Muscle of leg (tissue), 11 donors: Measurements from ENCODE around the gene MRPS6. TPM values are rescaled to one million over a fixed set of nuclear protein-coding genes. Genes with fewer than 3 reads are reported as not detected.

ENCODE experiments used
- DNase-seq: peaks from one replicate; pipeline ENCODE4 v3.0.0; 2013
- H3K27ac ChIP-seq: one replicate; pipeline ENCODE4 v1.5.1; 2013; ENCODE audit warnings: mild to moderate bottlenecking, low read length, control low read depth
- H3K27me3 ChIP-seq: one replicate; pipeline ENCODE4 v1.6.1; 2013; ENCODE audit warnings: low read length; ENCODE audit not compliant: control insufficient read depth, insufficient read depth
- H3K36me3 ChIP-seq: one replicate; pipeline ENCODE4 v1.6.1; 2013; ENCODE audit warnings: low read length; ENCODE audit not compliant: control insufficient read depth, insufficient read depth
- H3K4me1 ChIP-seq: one replicate; pipeline ENCODE4 v1.6.1; 2013; ENCODE audit warnings: low read length; ENCODE audit not compliant: control insufficient read depth, insufficient read depth
- H3K4me3 ChIP-seq: one replicate; pipeline ENCODE4 v1.5.1; 2013; ENCODE audit warnings: low read length, control low read depth
- H3K9me3 ChIP-seq: replicated peaks from 2 replicates; pipeline ENCODE4 v1.6.1; 2013; ENCODE audit warnings: low read depth, low read length; ENCODE audit not compliant: control insufficient read depth
- WGBS: methylation state at CpG from one replicate; pipeline ENCODE4 v1.1.5; 2013; ENCODE audit warnings: missing lambda C conversion rate; ENCODE audit not compliant: insufficient coverage; 5-methylcytosine and 5-hydroxymethylcytosine counted together
- polyA plus RNA-seq, 8 donors: library from polyadenylated mRNA; unstranded; fragments of 120-200 nt; gene quantifications; one replicate each; pipeline versions ENCODE4 v1.2.1 to v1.2.3, GENCODE V29; 2013; ENCODE audit warnings: inconsistent platforms in 1 of 8, low replicate concordance in 1 of 8; ENCODE audit not compliant: insufficient read length in 8 of 8, insufficient read depth in 1 of 8
- total RNA-seq: library from RNA; stranded (reverse); fragments of 120-200 nt; gene quantifications from one replicate; pipeline ENCODE4 v1.2.4, GENCODE V29; 2013

MRPS6 gene
- total and polyA plus RNA-seq, 9 donors, result 15.5 to 52.5 (median 44.4) TPM

- WGBS, result no CpG with 5 or more reads among the region's 5 CpGs
- H3K27ac ChIP-seq, result no peak overlapping the region
- H3K36me3 ChIP-seq, result no peaks in the 10 kb centered on the region
- no peaks in the 10 kb centered on the region for H3K9me3 ChIP-seq
- peaks cover 6% of the 10 kb centered on the region for H3K4me1 ChIP-seq
- no peak overlapping the region for H3K4me3 ChIP-seq
- peak; percentile 45 for DNase-seq
- H3K27me3 ChIP-seq, result no peaks in the 10 kb centered on the region
Measured at GRCh38 chr21:34183331-34183928, 110.1 kb downstream of the MRPS6 start.

GRCh38 chr21:34184232-34184631 lies 110.9 kb downstream of the MRPS6 start:
- Histone ChIP-seq H3K27me3 (no peaks in the 10 kb centered on the region), H3K9me3 (no peaks in the 10 kb centered on the region), H3K27ac (no peak overlapping the region), H3K4me3 (no peak overlapping the region), H3K4me1 (peaks cover 6% of the 10 kb centered on the region), H3K36me3 (no peaks in the 10 kb centered on the region)
- DNase-seq, result no peak
- WGBS, result 83% methylated on average over 2 of the region's 5 CpGs

GRCh38 chr21:34185026-34185750 lies 111.8 kb downstream of the MRPS6 start:
- Histone ChIP-seq H3K27me3 (no peaks in the 10 kb centered on the region), H3K4me3 (no peak overlapping the region), H3K4me1 (peaks cover 6% of the 10 kb centered on the region), H3K27ac (no peak overlapping the region), H3K36me3 (no peaks in the 10 kb centered on the region), H3K9me3 (no peaks in the 10 kb centered on the region)
- no peak for DNase-seq
- 84% methylated on average over 12 of the region's 15 CpGs for WGBS

GRCh38 chr21:34186109-34186719 lies 112.8 kb downstream of the MRPS6 start:
- H3K9me3 ChIP-seq, result no peaks in the 10 kb centered on the region
- H3K27ac ChIP-seq, result no peak overlapping the region
- no peaks in the 10 kb centered on the region for H3K27me3 ChIP-seq
- WGBS, result 60% methylated on average over 8 of the region's 12 CpGs
- H3K4me1 ChIP-seq, result peaks cover 6% of the 10 kb centered on the region
- no peak for DNase-seq
- H3K4me3 ChIP-seq, result no peak overlapping the region
- no peaks in the 10 kb centered on the region for H3K36me3 ChIP-seq

GRCh38 chr21:34187935-34188334 lies 114.6 kb downstream of the MRPS6 start:
- Histone ChIP-seq H3K27ac (no peak overlapping the region), H3K9me3 (no peaks in the 10 kb centered on the region), H3K4me1 (peaks cover 4% of the 10 kb centered on the region), H3K4me3 (no peak overlapping the region), H3K36me3 (no peaks in the 10 kb centered on the region), H3K27me3 (no peaks in the 10 kb centered on the region)
- 17% methylated on average over 1 of the region's 6 CpGs for WGBS
- peak; percentile 72 for DNase-seq

- no peak overlapping the region for H3K4me3 ChIP-seq
- peaks cover 4% of the 10 kb centered on the region for H3K4me1 ChIP-seq
- DNase-seq, result no peak
- H3K27me3 ChIP-seq, result no peaks in the 10 kb centered on the region
- no CpG with 5 or more reads among the region's 3 CpGs for WGBS
- H3K9me3 ChIP-seq, result no peaks in the 10 kb centered on the region
- H3K36me3 ChIP-seq, result no peaks in the 10 kb centered on the region
- no peak overlapping the region for H3K27ac ChIP-seq
Measured at GRCh38 chr21:34189506-34189905, 116.1 kb downstream of the MRPS6 start.

GRCh38 chr21:34190576-34191321 lies 117.4 kb downstream of the MRPS6 start:
- DNase-seq, result no peak
- no peak overlapping the region for H3K27ac ChIP-seq
- no peaks in the 10 kb centered on the region for H3K9me3 ChIP-seq
- no peaks in the 10 kb centered on the region for H3K36me3 ChIP-seq
- H3K4me3 ChIP-seq, result no peak overlapping the region
- peaks cover 4% of the 10 kb centered on the region for H3K4me1 ChIP-seq
- H3K27me3 ChIP-seq, result no peaks in the 10 kb centered on the region
- 80% methylated on average over 1 of the region's 7 CpGs for WGBS

GRCh38 chr21:34191876-34192275 lies 118.5 kb downstream of the MRPS6 start:
- peaks cover 4% of the 10 kb centered on the region for H3K4me1 ChIP-seq
- no peaks in the 10 kb centered on the region for H3K27me3 ChIP-seq
- DNase-seq, result no peak
- H3K36me3 ChIP-seq, result no peaks in the 10 kb centered on the region
- H3K9me3 ChIP-seq, result no peaks in the 10 kb centered on the region
- H3K4me3 ChIP-seq, result no peak overlapping the region
- H3K27ac ChIP-seq, result no peak overlapping the region
- no CpG with 5 or more reads among the region's 1 CpG for WGBS
